ENCODE measurements around the gene IER2.
A peak's percentile ranks its signal among the peaks of the same experiment; 100 is the strongest.

IER2 gene

GRCh38 chr19:13103581-13104359 lies 46.4 kb upstream of the IER2 start:
- DNase-seq (ENCODE audit: low read depth, low spot score), result no peak
- no peak overlapping the region for H3K4me3 ChIP-seq (ENCODE audit: insufficient read length, low read depth)
- peaks cover 7% of the 10 kb centered on the region for H3K27me3 ChIP-seq (ENCODE audit: insufficient read depth, insufficient read length)
- peaks cover 8% of the 10 kb centered on the region for H3K4me1 ChIP-seq (ENCODE audit: insufficient read depth, insufficient read length)
- H3K9ac ChIP-seq (ENCODE audit: insufficient read length, low read depth), result no peak overlapping the region
- TF ChIP-seq SUZ12 (IDR thresholded peaks at IDR 0.05; ENCODE audit: extremely low read depth, insufficient read depth, insufficient read length) (no peak), ZNF274 (IDR thresholded peaks at IDR 0.05; ENCODE audit: low read depth, low read length) (no peak), YY1 (IDR thresholded peaks at IDR 0.05; ENCODE audit: insufficient read depth, insufficient read length) (no peak)
- H3K36me3 ChIP-seq (ENCODE audit: insufficient read depth, insufficient read length, low read length), result peaks cover 38% of the 10 kb centered on the region
- H3K9me3 ChIP-seq (ENCODE audit: insufficient read depth, low read length), result no peaks in the 10 kb centered on the region

- Histone ChIP-seq H3K36me3 (ENCODE audit: insufficient read depth, insufficient read length, low read length) (peaks cover 45% of the 10 kb centered on the region), H3K9ac (ENCODE audit: insufficient read length, low read depth) (no peak overlapping the region), H3K4me3 (ENCODE audit: insufficient read length, low read depth) (no peak overlapping the region), H3K27me3 (ENCODE audit: insufficient read depth, insufficient read length) (peaks cover 2% of the 10 kb centered on the region), H3K4me1 (ENCODE audit: insufficient read depth, insufficient read length) (peaks cover 11% of the 10 kb centered on the region), H3K9me3 (ENCODE audit: insufficient read depth, low read length) (no peaks in the 10 kb centered on the region)
- no peak for TF ChIP-seq YY1 (IDR thresholded peaks at IDR 0.05; ENCODE audit: insufficient read depth, insufficient read length)
- DNase-seq (ENCODE audit: low read depth, low spot score), result no peak
These were observed 45.8 kb upstream of the IER2 start for GRCh38 chr19:13104360-13104847.

- Histone ChIP-seq H3K9ac (ENCODE audit: insufficient read length, low read depth) (no peak overlapping the region), H3K9me3 (ENCODE audit: insufficient read depth, low read length) (no peaks in the 10 kb centered on the region), H3K4me3 (ENCODE audit: insufficient read length, low read depth) (no peak overlapping the region), H3K27me3 (ENCODE audit: insufficient read depth, insufficient read length) (no peaks in the 10 kb centered on the region), H3K36me3 (ENCODE audit: insufficient read depth, insufficient read length, low read length) (peaks cover 52% of the 10 kb centered on the region), H3K4me1 (ENCODE audit: insufficient read depth, insufficient read length) (peaks cover 16% of the 10 kb centered on the region)
- TF ChIP-seq SUZ12 (IDR thresholded peaks at IDR 0.05; ENCODE audit: extremely low read depth, insufficient read depth, insufficient read length) (no peak), YY1 (IDR thresholded peaks at IDR 0.05; ENCODE audit: insufficient read depth, insufficient read length) (no peak), ZNF274 (IDR thresholded peaks at IDR 0.05; ENCODE audit: low read depth, low read length) (no peak)
- DNase-seq (ENCODE audit: low read depth, low spot score), result no peak
These were observed 45.1 kb upstream of the IER2 start for GRCh38 chr19:13104848-13105711.

- Histone ChIP-seq H3K36me3 (ENCODE audit: insufficient read depth, insufficient read length, low read length) (peaks cover 72% of the 10 kb centered on the region), H3K9me3 (ENCODE audit: insufficient read depth, low read length) (no peaks in the 10 kb centered on the region), H3K9ac (ENCODE audit: insufficient read length, low read depth) (no peak overlapping the region), H3K4me1 (ENCODE audit: insufficient read depth, insufficient read length) (peaks cover 12% of the 10 kb centered on the region), H3K27me3 (ENCODE audit: insufficient read depth, insufficient read length) (no peaks in the 10 kb centered on the region), H3K4me3 (ENCODE audit: insufficient read length, low read depth) (no peak overlapping the region)
- TF ChIP-seq SUZ12 (IDR thresholded peaks at IDR 0.05; ENCODE audit: extremely low read depth, insufficient read depth, insufficient read length) (no peak), ZNF274 (IDR thresholded peaks at IDR 0.05; ENCODE audit: low read depth, low read length) (no peak)
- no peak for DNase-seq (ENCODE audit: low read depth, low spot score)
These were observed 40.7 kb upstream of the IER2 start for GRCh38 chr19:13109361-13110098.

- Histone ChIP-seq H3K27me3 (ENCODE audit: insufficient read depth, insufficient read length) (no peaks in the 10 kb centered on the region), H3K4me1 (ENCODE audit: insufficient read depth, insufficient read length) (peaks cover 12% of the 10 kb centered on the region), H3K4me3 (ENCODE audit: insufficient read length, low read depth) (no peak overlapping the region), H3K9me3 (ENCODE audit: insufficient read depth, low read length) (no peaks in the 10 kb centered on the region), H3K9ac (ENCODE audit: insufficient read length, low read depth) (peak overlapping the region; percentile 21), H3K36me3 (ENCODE audit: insufficient read depth, insufficient read length, low read length) (peaks cover 72% of the 10 kb centered on the region)
- TF ChIP-seq ZNF274 (IDR thresholded peaks at IDR 0.05; ENCODE audit: low read depth, low read length) (no peak), YY1 (IDR thresholded peaks at IDR 0.05; ENCODE audit: insufficient read depth, insufficient read length) (no peak), SUZ12 (IDR thresholded peaks at IDR 0.05; ENCODE audit: extremely low read depth, insufficient read depth, insufficient read length) (no peak)
- no peak for DNase-seq (ENCODE audit: low read depth, low spot score)
These were observed 40.1 kb upstream of the IER2 start for GRCh38 chr19:13110099-13110610.

GRCh38 chr19:13112555-13112954 lies 37.7 kb upstream of the IER2 start:
- H3K27me3 ChIP-seq (ENCODE audit: insufficient read depth, insufficient read length), result no peaks in the 10 kb centered on the region
- H3K9me3 ChIP-seq (ENCODE audit: insufficient read depth, low read length), result no peaks in the 10 kb centered on the region
- H3K36me3 ChIP-seq (ENCODE audit: insufficient read depth, insufficient read length, low read length), result peaks cover 67% of the 10 kb centered on the region
- H3K9ac ChIP-seq (ENCODE audit: insufficient read length, low read depth), result no peak overlapping the region
- TF ChIP-seq ZNF274 (IDR thresholded peaks at IDR 0.05; ENCODE audit: low read depth, low read length) (no peak), YY1 (IDR thresholded peaks at IDR 0.05; ENCODE audit: insufficient read depth, insufficient read length) (no peak), SUZ12 (IDR thresholded peaks at IDR 0.05; ENCODE audit: extremely low read depth, insufficient read depth, insufficient read length) (no peak)
- DNase-seq (ENCODE audit: low read depth, low spot score), result no peak
- no peak overlapping the region for H3K4me3 ChIP-seq (ENCODE audit: insufficient read length, low read depth)
- H3K4me1 ChIP-seq (ENCODE audit: insufficient read depth, insufficient read length), result peaks cover 17% of the 10 kb centered on the region
